Esophagus muscularis mucosa (tissue), 4 donors: ENCODE results near the gene MOSPD2.

Source experiments
- CTCF ChIP-seq, 3 experiments: fragments of 200-600 bp in 2 of 3; fragments of 450-650 bp in 1 of 3; sonication (generic) in 2 of 3; IDR thresholded peaks; one replicate each; pipeline ENCODE4 v1.5.1; 2017 to 2019; ENCODE audit warnings: antibody characterized with exemption in 3 of 3, mild to moderate bottlenecking in 2 of 3, moderate library complexity in 1 of 3
- EP300 ChIP-seq: sonication (generic); formaldehyde crosslinking; IDR thresholded peaks from one replicate; pipeline ENCODE4 v1.6.1; 2017; ENCODE audit warnings: antibody characterized with exemption
- POLR2A ChIP-seq: fragments of 450-650 bp; IDR thresholded peaks from one replicate; pipeline ENCODE4 v1.6.1; 2017; ENCODE audit warnings: antibody characterized with exemption, moderate library complexity, mild to moderate bottlenecking, low read depth

GRCh38 chrX:14851526-14851925 lies 21.7 kb upstream of the MOSPD2 start:
- TF ChIP-seq CTCF (IDR thresholded peaks at IDR 0.05) (no peak), EP300 (no peak), POLR2A (no peak)
